GM06990 (cell line): ENCODE results near the gene ADPRHL1.

Source experiments
- DNase-seq: peaks from one replicate; pipeline ENCODE4 v3.0.0-alpha.2; 2011; ENCODE audit not compliant: insufficient read length; ENCODE audit errors: extremely low read depth
- H3K27me3 ChIP-seq: replicated peaks from 2 replicates; pipeline ENCODE4 v1.6.0; 2011; ENCODE audit warnings: low read length; ENCODE audit not compliant: control insufficient read depth, insufficient read depth
- H3K36me3 ChIP-seq: 2 replicates; pipeline ENCODE4 v1.5.1; 2011; ENCODE audit warnings: low read length; ENCODE audit not compliant: control insufficient read depth, insufficient read depth
- H3K4me3 ChIP-seq: replicated peaks from 2 replicates; pipeline ENCODE4 v1.5.1; 2011; ENCODE audit warnings: low read depth, mild to moderate bottlenecking, control low read depth, low read length
- CTCF ChIP-seq: IDR thresholded peaks from 2 replicates; pipeline ENCODE4 v1.5.1; 2011; ENCODE audit warnings: low read length, control low read depth, mild to moderate bottlenecking, inconsistent platforms; ENCODE audit not compliant: insufficient read depth, poor library complexity, severe bottlenecking

The ADPRHL1 gene

GRCh38 chr13:113417008-113417751 lies 36.1 kb downstream of the ADPRHL1 start:
- Histone ChIP-seq H3K27me3 (no peaks in the 10 kb centered on the region; the same call in 1 of the 2 replicates), H3K36me3 (no peaks in the 10 kb centered on the region), H3K4me3 (no peak overlapping the region)
- DNase-seq: no peak
- no peak for TF ChIP-seq CTCF

- H3K4me3 ChIP-seq: no peak overlapping the region
- no peak for TF ChIP-seq CTCF
- no peaks in the 10 kb centered on the region for H3K36me3 ChIP-seq
- DNase-seq: no peak
- no peaks in the 10 kb centered on the region; the same call in 1 of the 2 replicates for H3K27me3 ChIP-seq
Observed at GRCh38 chr13:113415825-113416224, 37.5 kb downstream of the ADPRHL1 start.

DNA sequence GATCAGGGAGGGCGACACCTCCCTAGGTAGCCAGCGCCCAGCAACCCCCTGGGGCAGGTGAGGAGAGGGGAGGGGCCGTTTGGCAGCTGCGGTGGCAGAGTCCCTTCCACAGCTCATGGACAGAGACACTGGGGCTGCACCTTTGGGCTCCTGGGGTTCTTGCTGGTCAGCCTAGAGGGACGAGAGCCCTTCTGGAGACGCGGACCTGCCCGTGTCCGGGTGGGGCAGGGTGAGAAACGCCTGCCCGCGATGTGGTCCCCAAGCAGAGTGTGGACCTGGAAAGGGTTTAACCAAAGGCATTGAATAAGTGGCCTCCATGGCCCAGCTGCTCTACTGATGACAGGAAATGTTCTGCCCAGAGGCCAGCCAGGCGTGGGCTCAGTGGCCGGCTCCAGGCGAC lies 38.3 kb downstream of the ADPRHL1 start:
- TF ChIP-seq CTCF: no peak
- DNase-seq: no peak
- Histone ChIP-seq H3K27me3 (no peaks in the 10 kb centered on the region; the same call in none of the 2 replicates), H3K36me3 (no peaks in the 10 kb centered on the region), H3K4me3 (no peak overlapping the region)

DNA sequence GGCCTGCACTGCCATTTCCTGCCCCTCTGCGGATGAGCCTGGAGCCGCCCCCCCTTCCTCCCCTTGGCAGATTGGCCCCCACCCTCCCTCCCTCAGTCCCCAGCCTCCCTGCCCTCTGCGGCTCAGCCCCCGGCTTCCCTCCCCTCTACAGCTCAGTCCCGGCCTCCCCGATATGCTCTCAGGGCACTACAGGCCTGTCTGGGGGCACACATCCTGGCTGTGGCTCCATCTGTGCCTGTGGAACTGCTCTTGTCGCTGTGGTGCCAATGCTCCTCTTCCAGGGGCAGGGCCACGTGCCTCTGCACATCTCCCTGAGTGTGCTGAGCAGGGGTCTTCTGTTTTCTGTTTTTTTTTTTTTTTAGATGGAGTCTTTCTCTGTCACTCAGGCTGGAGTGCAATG lies 39.0 kb downstream of the ADPRHL1 start:
- TF ChIP-seq CTCF: no peak
- Histone ChIP-seq H3K36me3 (no peaks in the 10 kb centered on the region), H3K27me3 (no peaks in the 10 kb centered on the region; the same call in none of the 2 replicates), H3K4me3 (no peak overlapping the region)
- DNase-seq: no peak

DNA sequence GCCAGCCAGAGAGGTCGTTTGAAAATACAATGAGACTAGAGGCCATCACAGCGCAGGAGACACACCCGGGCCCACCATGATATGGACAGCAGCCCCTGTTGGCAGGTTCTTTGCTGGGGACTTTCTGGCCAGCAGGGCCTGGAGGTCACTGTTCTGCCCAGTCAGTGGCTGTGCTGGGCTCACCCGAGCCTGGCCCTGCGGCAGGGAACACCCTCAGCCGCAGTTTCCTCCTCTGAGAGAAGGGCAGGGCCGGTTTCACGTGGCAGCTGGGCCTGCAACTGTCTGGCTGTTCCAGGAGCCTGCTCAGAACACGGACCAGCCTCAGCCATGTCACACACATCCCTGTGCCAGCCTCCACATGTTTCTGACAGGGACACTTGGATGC lies 39.4 kb downstream of the ADPRHL1 start:
- no peak for TF ChIP-seq CTCF
- Histone ChIP-seq H3K4me3 (no peak overlapping the region), H3K27me3 (no peaks in the 10 kb centered on the region; the same call in none of the 2 replicates), H3K36me3 (no peaks in the 10 kb centered on the region)
- DNase-seq: no peak
